Measurements from ENCODE around the gene SHOX. TPM values are rescaled to one million over a fixed set of nuclear protein-coding genes. Genes with fewer than 3 reads are reported as not detected.

The SHOX gene
- total RNA-seq, 1 experiment from 2014 or later, result 0.24 TPM

DNA sequence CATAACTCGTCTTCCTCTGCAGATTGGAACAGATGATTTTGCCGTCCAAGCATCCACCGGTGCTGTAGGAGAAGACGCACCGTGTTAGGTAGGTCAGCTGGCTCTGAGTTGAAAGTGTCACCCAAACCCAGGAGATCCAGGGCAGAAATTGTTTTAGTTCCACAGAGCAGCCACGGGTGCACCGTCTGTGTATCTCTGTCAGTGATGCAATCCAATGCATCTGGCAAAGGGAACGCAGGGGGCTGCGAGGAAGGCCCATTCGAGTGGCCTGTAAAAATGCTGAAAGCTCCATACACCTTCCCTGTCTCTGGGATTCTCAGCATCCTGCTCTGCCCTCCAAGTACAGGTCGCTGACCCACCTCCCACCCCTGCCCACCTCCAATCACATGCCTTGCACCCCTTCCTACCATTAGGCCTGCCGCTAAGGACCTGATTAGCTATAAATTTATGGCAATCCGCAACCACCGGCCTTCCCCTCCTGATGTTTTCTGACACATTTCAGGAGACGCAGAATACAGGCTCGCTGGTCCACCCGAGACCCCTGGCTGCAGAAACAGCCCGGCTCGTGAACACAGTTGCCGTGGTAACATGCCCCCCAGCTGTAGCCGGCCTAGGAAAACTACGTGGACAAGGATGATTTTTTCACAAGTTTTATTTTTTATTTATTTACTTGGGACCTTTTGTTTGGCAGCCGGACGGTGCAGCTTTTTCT is 39.7 kb upstream of the SHOX start:
- Mint-ChIP-seq H3K27ac (no peak overlapping the region), H3K36me3 (ENCODE audit: insufficient read depth in 1 of 3, low read depth in 3 of 3) (peaks cover 5 to 7% (median 6%) of the 10 kb centered on the region in 3 experiments; a peak in 5 of 7 replicates), H3K27me3 (ENCODE audit: low read depth) (peaks cover 16% of the 10 kb centered on the region), H3K4me1 (peaks cover 6 to 11% of the 10 kb centered on the region in 2 experiments), H3K9me3 (peaks cover 7 to 9% of the 10 kb centered on the region in 2 experiments), H3K4me3 (no peak overlapping the region)
- no peak overlapping the region for H2BK12ac ChIP-seq (ENCODE audit: insufficient read length, low read depth, low read length)
- H4K8ac ChIP-seq (replicated peaks; ENCODE audit: insufficient read length, low read depth, low read length), result no peak overlapping the region
- no peak overlapping the region for H3T11ph ChIP-seq (ENCODE audit: low read length)
- no peak overlapping the region for H4K5ac ChIP-seq (ENCODE audit: insufficient read length, low read depth, low read length)
- no peak overlapping the region for H3K23ac ChIP-seq (ENCODE audit: insufficient read length, low read depth, low read length)
- no peak overlapping the region for H2BK5ac ChIP-seq (ENCODE audit: insufficient read length, low read length)
- no peak overlapping the region for H3K56ac ChIP-seq (ENCODE audit: insufficient read length, low read depth, low read length)
- H3K14ac ChIP-seq (ENCODE audit: insufficient read depth, low read length), result no peak overlapping the region
- no peaks in the 10 kb centered on the region for H3K4me1 ChIP-seq (ENCODE audit: insufficient read depth, low read length)
- TF ChIP-seq, protein P1, sequence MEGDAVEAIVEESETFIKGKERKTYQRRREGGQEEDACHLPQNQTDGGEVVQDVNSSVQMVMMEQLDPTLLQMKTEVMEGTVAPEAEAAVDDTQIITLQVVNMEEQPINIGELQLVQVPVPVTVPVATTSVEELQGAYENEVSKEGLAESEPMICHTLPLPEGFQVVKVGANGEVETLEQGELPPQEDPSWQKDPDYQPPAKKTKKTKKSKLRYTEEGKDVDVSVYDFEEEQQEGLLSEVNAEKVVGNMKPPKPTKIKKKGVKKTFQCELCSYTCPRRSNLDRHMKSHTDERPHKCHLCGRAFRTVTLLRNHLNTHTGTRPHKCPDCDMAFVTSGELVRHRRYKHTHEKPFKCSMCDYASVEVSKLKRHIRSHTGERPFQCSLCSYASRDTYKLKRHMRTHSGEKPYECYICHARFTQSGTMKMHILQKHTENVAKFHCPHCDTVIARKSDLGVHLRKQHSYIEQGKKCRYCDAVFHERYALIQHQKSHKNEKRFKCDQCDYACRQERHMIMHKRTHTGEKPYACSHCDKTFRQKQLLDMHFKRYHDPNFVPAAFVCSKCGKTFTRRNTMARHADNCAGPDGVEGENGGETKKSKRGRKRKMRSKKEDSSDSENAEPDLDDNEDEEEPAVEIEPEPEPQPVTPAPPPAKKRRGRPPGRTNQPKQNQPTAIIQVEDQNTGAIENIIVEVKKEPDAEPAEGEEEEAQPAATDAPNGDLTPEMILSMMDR (conservative IDR thresholded peaks at IDR 0.05), result no peak
- no peak overlapping the region for H2AK5ac ChIP-seq (ENCODE audit: insufficient read length, low read length)
- no CpG with 5 or more reads among the region's 24 CpGs for WGBS (ENCODE audit: extremely low coverage, insufficient read length, low lambda C conversion rate)
- peak; percentile 21 for DNase-seq
- H2AFZ ChIP-seq (ENCODE audit: low read length), result no peak overlapping the region
- no peak overlapping the region for H2BK20ac ChIP-seq (ENCODE audit: low read depth, low read length, poor library complexity, severe bottlenecking)
- no peaks in the 10 kb centered on the region for H3K79me1 ChIP-seq (ENCODE audit: insufficient read depth, low read depth, low read length, poor library complexity, severe bottlenecking)
- no peak overlapping the region for H2BK120ac ChIP-seq (ENCODE audit: low read depth, low read length, poor library complexity, severe bottlenecking)
- no peak overlapping the region for H2BK15ac ChIP-seq (ENCODE audit: low read depth, low read length)
- H3K23me2 ChIP-seq (ENCODE audit: insufficient read length, low read depth, low read length, poor library complexity, severe bottlenecking), result no peaks in the 10 kb centered on the region
- no peaks in the 10 kb centered on the region for H4K20me1 ChIP-seq (ENCODE audit: control insufficient read depth, insufficient read depth, insufficient read length)
- H3K18ac ChIP-seq (ENCODE audit: insufficient read length, low read depth, low read length), result no peak overlapping the region
- no peaks in the 10 kb centered on the region for H3K79me2 ChIP-seq (ENCODE audit: insufficient read depth, low read length)
- H3K9ac ChIP-seq (ENCODE audit: extremely low read depth, insufficient read length, low read length), result no peak overlapping the region
- H3K4me2 ChIP-seq (ENCODE audit: insufficient read depth, insufficient read length, low read length), result no peak overlapping the region
- no peaks in the 10 kb centered on the region for H3K27me3 ChIP-seq (ENCODE audit: insufficient read depth, low read length)
- no peak overlapping the region for H4K91ac ChIP-seq (ENCODE audit: insufficient read length, low read depth, low read length)
- H3K4ac ChIP-seq (ENCODE audit: low read depth, low read length), result no peak overlapping the region
- peaks cover 2% of the 10 kb centered on the region for H3K9me3 ChIP-seq (ENCODE audit: control insufficient read depth, low read depth, low read length)
- no peak overlapping the region for H3K27ac ChIP-seq (ENCODE audit: insufficient read length, low read depth, low read length)
